DMS114 treated with DMSO at 0.1 percent for 48 hours (cell line): ENCODE measurements around the gene C10orf53.

Experiments used
- DNase-seq: peaks from one replicate; lab custom pipeline; 2025; ENCODE audit not compliant: unreplicated experiment; lab: John Stamatoyannopoulos, UW

The C10orf53 gene, protein sequence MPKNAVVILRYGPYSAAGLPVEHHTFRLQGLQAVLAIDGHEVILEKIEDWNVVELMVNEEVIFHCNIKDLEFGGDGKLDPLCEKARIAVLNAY

DNA sequence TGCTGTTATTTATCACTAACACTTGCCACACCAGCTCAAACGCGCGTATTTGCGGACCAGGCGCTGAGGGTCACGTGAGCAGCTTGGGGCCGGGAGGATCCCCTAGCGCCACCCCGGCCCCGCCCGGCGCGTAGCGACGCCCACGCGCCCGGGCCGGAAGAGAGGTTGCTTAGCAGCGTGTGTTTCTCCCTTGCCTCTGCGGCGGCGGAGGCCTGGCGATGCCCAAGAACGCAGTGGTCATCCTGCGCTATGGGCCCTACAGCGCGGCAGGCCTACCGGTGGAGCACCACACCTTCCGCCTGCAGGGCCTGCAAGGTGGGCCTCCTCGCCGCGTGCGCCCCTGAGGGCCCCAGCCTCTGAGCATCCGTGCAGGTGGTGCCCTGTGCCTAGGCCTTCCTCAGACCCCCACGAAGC is at the start of gene C10orf53:
C10orf53 (plus strand) TSS at position 172 of the 414 bp plus-strand sequence; CDS start at position 219, 47 bp downstream.
- peak; percentile 56 for DNase-seq

DNA sequence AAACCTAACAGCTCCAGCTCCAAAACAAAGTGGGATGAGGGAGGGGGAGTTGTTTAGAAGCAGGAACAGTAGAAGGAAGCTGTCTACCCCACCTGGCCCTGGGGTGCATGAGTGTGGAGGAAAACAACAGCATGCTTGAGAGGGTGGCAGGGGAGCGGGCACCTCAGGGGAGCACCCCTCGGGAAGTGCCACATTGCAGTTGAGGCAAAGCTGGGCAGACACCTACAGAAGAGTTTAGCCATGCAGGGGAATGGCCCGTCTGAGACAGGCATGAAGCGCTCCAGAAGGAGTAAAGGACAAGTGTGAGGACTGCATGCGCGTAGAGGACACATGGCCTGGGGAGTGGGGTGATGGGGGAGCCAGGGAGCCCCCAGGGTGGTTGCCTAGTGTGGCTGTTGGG is 47.5 kb upstream of the C10orf53 start:
- no peak for DNase-seq

DNA sequence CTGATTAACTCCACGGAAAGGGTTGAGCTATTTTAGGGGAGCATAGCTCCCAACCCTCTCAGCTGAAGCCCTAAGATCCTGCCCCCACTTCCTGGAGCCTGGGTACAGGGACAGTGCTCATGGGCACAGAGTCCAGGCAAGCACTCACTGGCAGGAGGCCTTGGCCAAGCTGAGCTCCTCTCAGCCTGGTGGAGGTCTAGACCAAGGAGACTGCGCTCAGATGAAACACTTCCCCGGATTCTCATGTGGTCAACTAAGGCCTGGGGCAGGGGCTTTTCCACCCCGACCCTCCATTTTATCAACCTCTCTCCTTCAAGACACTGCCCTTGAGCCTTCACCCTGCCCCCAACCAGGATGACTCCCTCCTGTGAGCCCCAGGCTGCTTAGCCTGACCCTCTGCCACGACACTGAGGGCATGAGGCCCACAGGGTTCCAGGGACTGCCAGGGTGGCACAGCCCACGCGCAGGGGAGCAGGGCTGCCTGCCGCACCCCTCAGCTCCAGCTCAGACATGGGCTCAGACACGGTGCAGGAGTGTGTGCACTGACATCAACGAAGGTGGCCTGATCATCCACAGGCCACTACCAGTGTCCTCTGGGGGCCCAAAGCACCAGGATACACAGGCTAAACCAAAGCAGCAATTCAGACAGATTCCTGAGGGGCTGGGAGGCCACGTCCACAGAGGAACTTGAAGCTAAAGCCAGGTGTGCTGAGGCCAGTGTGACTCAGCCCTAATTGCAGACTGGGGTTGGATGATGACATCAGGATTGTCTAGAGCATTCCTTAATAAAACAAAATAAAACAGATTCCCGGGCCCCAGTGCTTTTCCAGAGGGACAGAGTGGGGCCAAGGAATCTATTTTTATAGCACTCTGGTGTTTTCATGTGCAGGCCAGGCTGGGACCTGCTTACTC is 46.8 kb upstream of the C10orf53 start:
- DNase-seq: no peak

DNA sequence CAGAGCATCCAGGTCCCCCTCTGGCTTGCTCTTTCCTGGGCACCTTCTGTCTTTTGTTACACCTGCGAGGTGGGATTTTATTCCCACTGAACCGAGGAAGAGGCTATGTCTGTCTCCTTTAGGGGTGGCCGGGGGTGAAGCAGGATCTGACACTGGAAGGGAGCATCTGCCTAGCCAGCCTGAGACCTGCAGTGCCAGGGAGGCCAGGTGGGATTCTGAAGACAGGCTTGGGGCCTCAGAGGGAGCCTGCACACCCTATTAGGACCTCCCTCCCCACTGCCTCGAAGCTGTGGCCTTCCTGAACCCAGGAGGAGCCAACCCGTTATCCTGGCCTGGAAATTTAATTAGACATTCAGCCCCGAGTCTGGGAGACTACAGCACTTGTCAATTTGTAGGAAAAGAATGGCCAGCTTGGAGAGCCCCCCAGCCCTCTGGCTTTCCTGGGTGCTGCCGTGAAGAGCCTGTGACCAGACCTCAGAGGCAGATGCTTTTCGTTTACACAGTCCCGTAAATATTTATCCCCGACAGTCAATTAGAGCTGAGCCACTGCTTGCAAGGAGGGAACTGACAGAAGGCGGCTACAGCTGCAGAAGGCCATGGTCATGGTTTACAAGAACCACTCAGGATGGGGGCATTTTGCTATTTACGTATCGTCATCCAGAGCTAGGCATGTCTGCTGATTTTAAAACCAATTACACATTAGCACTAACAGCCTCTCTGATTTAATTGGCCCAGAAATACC is 46.0 kb upstream of the C10orf53 start:
- no peak for DNase-seq

DNA sequence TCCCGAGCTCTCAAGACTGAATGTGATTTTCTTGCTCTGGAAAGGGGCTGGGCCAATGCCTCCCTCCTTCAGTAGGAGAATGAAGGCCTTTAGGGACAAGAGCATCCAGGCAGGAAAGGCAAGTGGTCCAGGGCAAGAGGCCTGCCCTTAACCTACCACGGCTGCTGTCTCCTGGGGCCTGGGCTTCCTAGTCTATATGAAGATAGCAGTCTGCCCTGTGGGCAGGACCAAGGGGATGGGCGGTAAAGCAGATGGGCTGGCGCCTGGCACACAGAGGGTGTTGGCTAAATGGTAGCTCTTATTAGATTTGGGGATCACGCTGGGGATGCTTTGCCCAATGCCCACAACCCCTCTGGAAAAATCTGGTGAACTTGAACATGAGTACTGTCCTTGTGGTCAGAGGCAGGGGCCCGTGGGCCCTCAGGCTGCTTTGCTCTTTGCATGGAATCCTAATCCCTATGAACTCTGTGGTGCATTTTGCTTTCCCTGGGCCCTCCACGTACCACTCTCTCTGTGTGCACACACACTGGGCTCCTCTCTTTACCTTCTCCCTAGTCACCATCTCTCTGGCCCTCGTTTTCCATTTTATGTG is 45.3 kb upstream of the C10orf53 start:
- DNase-seq: no peak

GRCh38 chr10:49642311-49642710 is 37.1 kb upstream of the C10orf53 start:
- DNase-seq: no peak

GRCh38 chr10:49643241-49644034 is 36.0 kb upstream of the C10orf53 start:
- no peak for DNase-seq

DNA sequence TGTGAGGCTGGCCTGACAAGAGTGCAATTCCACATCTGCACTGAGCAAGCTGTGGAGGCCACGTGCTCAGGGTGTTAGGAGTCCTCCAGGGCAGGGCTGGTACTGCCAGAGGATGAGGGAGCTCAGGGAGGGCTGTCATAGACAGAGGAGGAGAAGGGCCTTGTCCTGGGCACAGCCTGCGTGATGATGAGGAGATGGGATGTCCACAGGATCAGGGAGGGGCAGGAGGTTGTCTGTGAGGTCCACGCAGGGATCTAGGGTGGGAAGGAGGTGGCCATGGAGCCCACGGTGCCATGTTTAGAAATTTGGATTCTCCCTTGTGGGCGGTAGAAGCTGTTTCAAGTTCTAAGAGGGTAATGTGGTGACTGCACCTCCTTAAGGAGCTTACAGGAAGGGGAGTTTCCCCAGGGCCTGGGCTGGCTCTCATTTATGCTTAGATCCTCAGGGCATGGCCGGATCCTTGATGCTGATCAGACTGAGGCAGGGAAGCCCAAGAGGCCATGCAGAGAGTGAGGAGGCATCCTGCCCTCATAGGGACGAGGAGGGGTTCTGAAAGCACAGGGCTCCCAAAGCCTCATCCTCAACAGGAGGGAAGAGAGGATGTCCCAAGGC is 35.3 kb upstream of the C10orf53 start:
- DNase-seq: no peak

- no peak for DNase-seq
Measured at GRCh38 chr10:49645417-49645816, 34.0 kb upstream of the C10orf53 start.

DNA sequence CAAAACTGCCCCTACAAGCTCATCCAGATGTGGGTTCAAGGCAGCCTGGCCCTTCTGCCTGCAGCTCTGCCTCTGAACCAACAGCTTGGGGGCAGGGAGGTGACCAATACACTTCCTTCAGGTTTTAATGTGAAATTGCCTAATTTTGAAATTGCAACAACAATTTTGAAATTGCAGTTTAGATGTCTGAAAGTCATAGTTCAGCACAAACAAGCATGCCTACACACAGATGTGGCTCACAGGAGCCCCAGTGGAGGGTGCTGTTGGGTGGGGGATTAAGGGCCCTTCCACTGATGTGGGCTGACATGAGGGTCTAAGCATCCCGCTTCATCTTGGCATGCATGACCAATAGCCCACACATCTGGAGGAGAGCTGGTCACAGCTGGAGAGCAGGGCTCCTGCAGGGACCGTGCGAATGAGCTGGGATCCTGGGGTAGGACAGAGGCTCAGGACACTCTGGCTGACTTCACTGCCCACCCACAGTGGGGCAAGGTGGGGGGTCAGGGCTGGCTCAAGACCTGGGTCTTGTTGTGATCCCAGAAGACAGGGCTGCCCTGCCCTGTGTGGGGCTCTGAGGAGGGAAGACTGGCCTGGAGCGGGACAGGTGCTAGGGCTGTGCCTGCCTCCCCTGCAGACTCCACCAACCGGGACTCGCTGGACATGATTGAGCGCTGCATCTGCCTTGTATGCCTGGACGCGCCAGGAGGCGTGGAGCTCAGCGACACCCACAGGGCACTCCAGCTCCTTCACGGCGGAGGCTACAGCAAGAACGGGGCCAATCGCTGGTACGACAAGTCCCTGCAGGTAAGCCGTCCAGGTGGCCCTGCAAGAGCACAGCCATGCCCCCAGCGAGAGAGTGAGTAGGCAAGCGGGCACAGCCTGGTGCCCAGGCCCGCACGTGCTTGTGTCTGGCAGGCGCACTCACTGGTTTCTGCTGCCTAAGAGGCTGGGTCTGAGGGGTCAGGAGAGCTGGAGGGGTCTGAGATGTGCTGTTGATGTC is 33.3 kb upstream of the C10orf53 start:
- no peak for DNase-seq

GRCh38 chr10:49647554-49647953 is 31.9 kb upstream of the C10orf53 start:
- no peak for DNase-seq

DNA sequence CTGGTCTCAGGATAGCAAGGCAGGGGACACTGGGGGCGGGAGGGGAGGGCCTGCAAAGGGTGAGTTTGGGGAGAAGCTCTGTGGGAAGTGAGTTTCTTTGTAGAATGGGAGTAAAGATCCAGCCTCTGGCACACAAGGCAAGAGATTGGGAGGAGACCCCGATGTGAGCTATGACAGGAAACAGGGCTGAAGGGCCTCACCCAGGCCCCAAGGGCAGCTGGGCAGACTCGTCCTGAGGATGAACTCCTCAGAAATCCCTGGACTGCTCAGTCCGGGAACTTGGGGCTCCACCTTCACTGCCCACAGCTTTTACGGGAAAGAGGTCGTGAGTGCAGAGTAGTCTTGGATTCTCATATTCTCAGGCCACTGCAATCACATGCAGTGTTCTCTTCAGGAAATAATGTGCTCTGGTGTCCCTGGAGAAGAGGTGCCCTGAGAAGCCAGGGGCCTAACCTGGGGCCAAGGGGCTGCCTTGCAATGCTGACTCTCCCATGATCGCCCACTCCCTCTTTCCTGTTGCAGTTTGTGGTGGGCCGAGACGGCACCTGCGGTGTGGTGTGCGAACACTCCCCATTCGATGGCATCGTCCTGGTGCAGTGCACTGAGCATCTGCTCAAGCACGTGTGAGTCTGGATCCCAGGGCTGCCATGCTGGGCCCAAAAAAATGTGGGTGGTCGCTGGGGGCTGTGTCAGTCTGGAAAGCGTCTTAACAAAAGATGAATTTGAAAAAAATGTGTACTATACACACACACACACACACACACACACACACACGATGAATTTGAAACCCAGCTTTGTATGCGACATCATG is 31.3 kb upstream of the C10orf53 start:
- no peak for DNase-seq

DNA sequence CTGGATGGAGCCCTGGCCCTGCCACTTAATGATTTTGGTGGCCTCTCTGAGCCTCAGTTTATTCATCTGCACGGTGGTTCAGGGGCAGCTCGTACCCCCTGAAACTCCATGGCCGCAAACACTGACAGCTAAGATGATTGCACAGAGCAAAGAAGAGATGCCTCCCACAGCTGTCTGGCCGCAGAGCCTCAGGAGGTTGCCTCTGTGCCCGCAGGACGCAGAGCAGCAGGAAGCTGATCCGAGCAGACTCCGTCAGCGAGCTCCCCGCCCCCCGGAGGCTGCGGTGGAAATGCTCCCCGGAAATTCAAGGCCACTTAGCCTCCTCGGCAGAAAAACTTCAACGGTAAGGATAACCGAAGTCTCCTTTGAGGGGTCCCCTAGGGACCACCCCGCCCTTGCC is 30.2 kb upstream of the C10orf53 start:
- no peak for DNase-seq

DNA sequence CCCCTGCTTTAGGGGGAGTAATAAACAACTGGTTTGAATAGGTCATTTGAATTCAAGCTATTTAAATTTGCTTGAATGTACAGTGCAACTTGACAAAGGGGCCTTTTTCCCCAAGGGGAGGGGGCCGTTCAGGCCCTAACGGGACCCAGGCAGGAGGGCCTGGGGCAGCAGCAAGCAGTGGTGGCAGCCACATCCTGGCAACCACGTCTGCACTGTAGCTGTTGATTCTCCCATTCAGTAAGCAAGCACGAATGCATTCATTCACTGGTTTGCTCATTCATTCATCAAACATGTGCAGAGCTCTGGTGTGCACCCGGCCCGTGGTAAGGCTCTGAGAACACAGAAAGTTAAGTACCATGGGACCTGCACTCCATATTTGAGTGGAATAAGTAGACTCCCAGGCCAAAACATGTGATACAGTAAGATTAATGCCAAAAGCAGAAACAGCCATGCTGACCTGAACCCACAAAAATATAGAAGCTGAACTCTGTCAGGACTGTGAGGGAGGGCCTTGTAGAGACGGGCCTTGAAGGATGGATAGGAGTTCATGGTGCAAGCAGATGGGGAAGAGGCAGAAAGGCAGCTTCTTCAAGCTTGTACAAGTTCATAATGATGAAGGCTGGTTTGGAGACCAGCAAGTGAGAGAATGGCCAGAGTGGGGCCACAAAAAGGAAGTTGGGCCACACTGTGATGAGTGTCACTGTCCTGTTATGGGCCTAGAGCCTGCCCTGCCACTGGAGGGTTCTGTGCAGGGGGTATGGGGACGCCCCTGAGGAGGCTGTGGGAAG is 29.3 kb upstream of the C10orf53 start:
- DNase-seq: no peak

GRCh38 chr10:49650724-49651034 is 28.8 kb upstream of the C10orf53 start:
- no peak for DNase-seq

DNA sequence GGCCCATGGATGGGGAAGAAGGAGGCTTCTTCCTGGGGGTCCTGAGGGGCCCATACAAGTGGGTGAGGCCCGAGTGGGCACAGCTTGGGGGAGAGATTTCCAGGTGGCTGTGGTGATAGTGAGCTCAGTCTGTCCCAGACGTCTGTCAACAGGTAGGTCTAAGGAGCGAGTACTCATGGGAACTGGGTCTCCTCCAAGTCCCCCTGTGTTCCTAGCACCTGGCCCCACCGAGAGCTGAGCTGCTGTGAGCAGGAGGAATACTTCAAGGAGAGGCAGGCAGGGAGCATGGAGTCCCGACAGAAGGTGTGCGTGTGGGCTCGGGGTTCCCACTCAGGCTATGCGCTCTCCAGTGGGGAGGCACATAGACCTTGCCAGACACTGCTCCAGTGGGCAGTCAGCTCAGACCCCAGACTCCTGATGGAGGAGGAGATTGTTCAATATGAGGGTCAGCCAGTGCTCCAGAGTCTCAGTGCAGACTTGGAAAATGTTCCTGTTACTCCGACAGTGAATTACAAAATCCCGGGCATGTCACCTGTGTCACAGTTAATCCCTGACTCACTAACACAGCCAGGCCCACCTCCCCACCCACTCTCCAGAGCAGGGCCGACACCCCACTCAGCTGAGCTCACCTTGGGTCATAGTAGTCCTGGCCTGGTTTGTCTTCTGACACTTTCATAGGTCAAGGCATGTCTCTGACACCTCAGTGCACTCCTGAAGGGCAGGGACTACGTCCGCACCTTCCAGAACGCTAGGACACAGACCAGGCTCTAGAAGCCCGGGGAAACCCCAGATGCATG is 28.2 kb upstream of the C10orf53 start:
- no peak for DNase-seq

DNA sequence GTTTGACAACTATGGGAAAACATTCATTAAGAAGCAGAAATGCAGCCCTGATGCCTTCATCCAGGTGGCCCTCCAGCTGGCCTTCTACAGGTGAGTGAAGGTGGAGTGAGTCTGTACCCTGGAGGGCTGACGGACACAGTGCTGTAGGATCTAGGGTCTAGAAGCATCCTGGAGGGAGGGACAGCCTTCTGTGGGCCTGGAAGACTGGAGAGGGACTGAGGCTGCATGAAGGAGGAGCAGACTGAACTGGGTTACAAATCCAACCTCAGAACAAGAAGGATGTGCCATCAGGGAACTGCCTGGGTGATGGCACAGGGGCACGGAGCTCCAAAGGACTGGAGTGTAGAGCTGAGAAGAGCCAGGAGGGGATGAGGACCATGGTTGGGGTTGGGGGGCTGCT is 27.5 kb upstream of the C10orf53 start:
- DNase-seq: no peak
